Activated CD4-positive, CD25-positive, alpha-beta regulatory T cell treated with anti-CD3 and anti-CD28 coated beads, Interleukin-2, amount 50 U/mL, for 24 hours (primary cell): ENCODE data around the gene CACNA1B.

Source experiments
- ATAC-seq, 2 donors: fragments of 150-1000 bp; cut with Tn5 transposase; one replicate each; pipeline ENCODE4 v1.10.0; 2021; ENCODE audit warnings: mild to moderate bottlenecking in 1 of 2, moderate library complexity in 1 of 2

The CACNA1B gene

GRCh38 chr9:137988051-137988450 lies 110.5 kb downstream of the CACNA1B start:
- ATAC-seq = no peak

- ATAC-seq = no peak
Observed at GRCh38 chr9:137988701-137989100, 111.1 kb downstream of the CACNA1B start.

GRCh38 chr9:137989156-137989555 lies 111.6 kb downstream of the CACNA1B start:
- no peak for ATAC-seq

GRCh38 chr9:137989999-137990715 lies 112.6 kb downstream of the CACNA1B start:
- ATAC-seq = no peak

- ATAC-seq = no peak
Observed at GRCh38 chr9:138003485-138004190, 126.1 kb downstream of the CACNA1B start.

GRCh38 chr9:138006576-138007233 lies 129.1 kb downstream of the CACNA1B start:
- no peak for ATAC-seq

- no peak for ATAC-seq
Observed at GRCh38 chr9:138007566-138007917, 130.0 kb downstream of the CACNA1B start.

GRCh38 chr9:138007918-138008841 lies 130.6 kb downstream of the CACNA1B start:
- no peak for ATAC-seq

- ATAC-seq = no peak
Observed at GRCh38 chr9:138009016-138009802, 131.6 kb downstream of the CACNA1B start.

- ATAC-seq = no peak
Observed at GRCh38 chr9:138009803-138010690, 132.5 kb downstream of the CACNA1B start.

GRCh38 chr9:138010861-138011260 lies 133.3 kb downstream of the CACNA1B start:
- ATAC-seq = no peak

GRCh38 chr9:138011951-138012500 lies 134.4 kb downstream of the CACNA1B start:
- no peak for ATAC-seq

- no peak for ATAC-seq
Observed at GRCh38 chr9:138013273-138013672, 135.7 kb downstream of the CACNA1B start.

- no peak for ATAC-seq
Observed at GRCh38 chr9:138013836-138014562, 136.4 kb downstream of the CACNA1B start.

GRCh38 chr9:138014563-138014945 lies 137.0 kb downstream of the CACNA1B start:
- no peak for ATAC-seq

- ATAC-seq = no peak
Observed at GRCh38 chr9:138015021-138015829, 137.6 kb downstream of the CACNA1B start.

- no peak for ATAC-seq
Observed at GRCh38 chr9:138016406-138017187, 139.0 kb downstream of the CACNA1B start.

GRCh38 chr9:138017200-138017599 lies 139.6 kb downstream of the CACNA1B start:
- no peak for ATAC-seq
